Tibial nerve (tissue), 4 donors: ENCODE measurements around the gene GOPC. TPM values are rescaled to one million over a fixed set of nuclear protein-coding genes. Genes with fewer than 3 reads are reported as not detected.
"Not testable (repeated sequence)": the region's sequence is repeated elsewhere in the genome, so short reads cannot be mapped to it uniquely, and the experiment has no call there.

ENCODE experiments used
- DNase-seq, 2 donors: peaks; one replicate each; pipeline ENCODE4 v3.0.0-alpha.2; 2019; ENCODE audit warnings: low spot score in 2 of 2
- H3K27ac ChIP-seq, 4 donors: fragments of 200-600 bp; sonication (generic) in 3 of 4; one replicate each; pipeline ENCODE4 v1.5.1; 2017 to 2019; ENCODE audit warnings: mild to moderate bottlenecking in 1 of 4
- H3K27me3 ChIP-seq, 2 donors: fragments of 200-600 bp; sonication (generic) in 1 of 2; one replicate each; pipeline versions ENCODE4 v1.5.1 to v1.6.0; 2017 to 2019
- H3K36me3 ChIP-seq, 3 donors: fragments of 200-600 bp; sonication (generic); one replicate each; pipeline ENCODE4 v1.5.1; 2018 to 2019
- H3K4me1 ChIP-seq, 4 donors: fragments of 200-600 bp; sonication (generic) in 3 of 4; one replicate each; pipeline ENCODE4 v1.5.1; 2017 to 2019
- H3K4me3 ChIP-seq, 4 donors: fragments of 200-600 bp; sonication (generic) in 3 of 4; one replicate each; pipeline ENCODE4 v1.5.1; 2017 to 2019; ENCODE audit warnings: mild to moderate bottlenecking in 1 of 4, moderate library complexity in 1 of 4
- H3K9me3 ChIP-seq, 4 donors: fragments of 200-600 bp; sonication (generic) in 3 of 4; one replicate each; pipeline ENCODE4 v1.5.1; 2017 to 2019
- CTCF ChIP-seq, 5 experiments: fragments of 200-600 bp in 3 of 5; fragments of 450-650 bp in 2 of 5; sonication (generic) in 3 of 5; IDR thresholded peaks; one replicate each; pipeline ENCODE4 v1.5.1; 2016 to 2019; ENCODE audit warnings: antibody characterized with exemption in 5 of 5, mild to moderate bottlenecking in 3 of 5, moderate library complexity in 2 of 5
- EP300 ChIP-seq, 2 donors: sonication (generic); formaldehyde crosslinking; IDR thresholded peaks; one replicate each; pipeline ENCODE4 v1.6.1; 2017; ENCODE audit warnings: antibody characterized with exemption in 2 of 2, mild to moderate bottlenecking in 1 of 2
- POLR2A ChIP-seq, 2 donors: fragments of 450-650 bp; IDR thresholded peaks; one replicate each; pipeline ENCODE4 v1.6.1; 2017; ENCODE audit warnings: antibody characterized with exemption in 2 of 2, mild to moderate bottlenecking in 2 of 2, moderate library complexity in 2 of 2
- WGBS, 2 donors: methylation state at CpG; one replicate each; pipeline ENCODE4 v1.1.5; 2018; 5-methylcytosine and 5-hydroxymethylcytosine counted together
- total RNA-seq, 4 donors: library from RNA; depleted of rRNA; stranded (reverse); fragments of >200 nt; gene quantifications; one replicate each; pipeline ENCODE4 v1.1.0, GENCODE V29; 2016

The GOPC gene
- total RNA-seq, result 10 to 100 TPM; 25.5 to 34.1 (median 31.0) TPM

- TF ChIP-seq EP300 (IDR thresholded peaks at IDR 0.05) (peak; percentile 66 to 94), CTCF (IDR thresholded peaks at IDR 0.05) (peak in 1 of 5 experiments; percentile 5), POLR2A (IDR thresholded peaks at IDR 0.05) (peak; percentile 49 to 86)
- H3K36me3 ChIP-seq, result peaks cover 0 to 12% (median 0%) of the 10 kb centered on the region in 3 donors
- DNase-seq, result peak; percentile 90 to 91
- H3K27ac ChIP-seq, result peak within 1 kb of the TSS; percentile 77 to 95 (median 86)
- no peaks in the 10 kb centered on the region for H3K27me3 ChIP-seq
- H3K9me3 ChIP-seq, result no peaks in the 10 kb centered on the region
- peak within 1 kb of the TSS; percentile 68 to 98 (median 83) for H3K4me3 ChIP-seq
- peaks cover 0 to 39% (median 12%) of the 10 kb centered on the region in 4 donors for H3K4me1 ChIP-seq
- WGBS, 2 donors, result 0 to 1% methylated on average over 54 to 58 of the region's 60 CpGs
Observed at GRCh38 chr6:117602151-117602898, at the start of gene GOPC. Gene GOPC (minus strand): TSS chr6:117602511. CDS start chr6:117602288, 223 bp downstream.

GRCh38 chr6:117651984-117652383 is 49.7 kb upstream of the GOPC start:
- not testable (repeated sequence) for H3K36me3 ChIP-seq, DNase-seq, H3K4me1 ChIP-seq, H3K27me3 ChIP-seq, H3K27ac ChIP-seq, H3K4me3 ChIP-seq
- H3K9me3 ChIP-seq, result peaks cover 0 to 17% (median 0%) of the 10 kb centered on the region in 4 donors
- 60 to 84% methylated on average over 3 of the region's 3 CpGs for WGBS, 2 donors

GRCh38 chr6:117642976-117643375 is 40.7 kb upstream of the GOPC start:
- no peak for DNase-seq
- Histone ChIP-seq H3K4me1 (no peaks in the 10 kb centered on the region), H3K27ac (no peak overlapping the region), H3K4me3 (no peak overlapping the region), H3K27me3 (no peaks in the 10 kb centered on the region), H3K9me3 (peaks cover 0 to 8% (median 0%) of the 10 kb centered on the region in 4 donors), H3K36me3 (no peaks in the 10 kb centered on the region)
- 83 to 90% methylated on average over 2 of the region's 2 CpGs for WGBS, 2 donors
- no peak for TF ChIP-seq CTCF (IDR thresholded peaks at IDR 0.05)

GRCh38 chr6:117637770-117638169 is 35.5 kb upstream of the GOPC start:
- no peak overlapping the region for H3K27ac ChIP-seq
- no peak for DNase-seq
- no peaks in the 10 kb centered on the region for H3K27me3 ChIP-seq
- 50 to 56% methylated on average over 1 of the region's 1 CpG for WGBS, 2 donors
- no peak overlapping the region for H3K4me3 ChIP-seq
- TF ChIP-seq POLR2A (IDR thresholded peaks at IDR 0.05) (no peak), CTCF (IDR thresholded peaks at IDR 0.05) (no peak), EP300 (IDR thresholded peaks at IDR 0.05) (no peak)
- H3K36me3 ChIP-seq, result no peaks in the 10 kb centered on the region
- H3K4me1 ChIP-seq, result no peaks in the 10 kb centered on the region
- peaks cover 0 to 8% (median 0%) of the 10 kb centered on the region in 4 donors for H3K9me3 ChIP-seq

- peaks cover 0 to 21% (median 3%) of the 10 kb centered on the region in 4 donors for H3K9me3 ChIP-seq
- no peaks in the 10 kb centered on the region for H3K27me3 ChIP-seq
- TF ChIP-seq CTCF (IDR thresholded peaks at IDR 0.05) (no peak), POLR2A (IDR thresholded peaks at IDR 0.05) (no peak), EP300 (IDR thresholded peaks at IDR 0.05) (no peak)
- no peak for DNase-seq
- 57 to 81% methylated on average over 1 of the region's 1 CpG for WGBS, 2 donors
- H3K4me1 ChIP-seq, result no peaks in the 10 kb centered on the region
- H3K27ac ChIP-seq, result no peak overlapping the region
- H3K4me3 ChIP-seq, result no peak overlapping the region
- H3K36me3 ChIP-seq, result no peaks in the 10 kb centered on the region
Observed at GRCh38 chr6:117629119-117629660, 26.9 kb upstream of the GOPC start.
